GM19240 (cell line): Measurements from ENCODE around the gene AGBL4.

ENCODE experiments used
- DNase-seq: peaks from one replicate; pipeline ENCODE4 v3.0.0; 2011; ENCODE audit warnings: low spot score; ENCODE audit not compliant: insufficient read length

The AGBL4 gene

DNA sequence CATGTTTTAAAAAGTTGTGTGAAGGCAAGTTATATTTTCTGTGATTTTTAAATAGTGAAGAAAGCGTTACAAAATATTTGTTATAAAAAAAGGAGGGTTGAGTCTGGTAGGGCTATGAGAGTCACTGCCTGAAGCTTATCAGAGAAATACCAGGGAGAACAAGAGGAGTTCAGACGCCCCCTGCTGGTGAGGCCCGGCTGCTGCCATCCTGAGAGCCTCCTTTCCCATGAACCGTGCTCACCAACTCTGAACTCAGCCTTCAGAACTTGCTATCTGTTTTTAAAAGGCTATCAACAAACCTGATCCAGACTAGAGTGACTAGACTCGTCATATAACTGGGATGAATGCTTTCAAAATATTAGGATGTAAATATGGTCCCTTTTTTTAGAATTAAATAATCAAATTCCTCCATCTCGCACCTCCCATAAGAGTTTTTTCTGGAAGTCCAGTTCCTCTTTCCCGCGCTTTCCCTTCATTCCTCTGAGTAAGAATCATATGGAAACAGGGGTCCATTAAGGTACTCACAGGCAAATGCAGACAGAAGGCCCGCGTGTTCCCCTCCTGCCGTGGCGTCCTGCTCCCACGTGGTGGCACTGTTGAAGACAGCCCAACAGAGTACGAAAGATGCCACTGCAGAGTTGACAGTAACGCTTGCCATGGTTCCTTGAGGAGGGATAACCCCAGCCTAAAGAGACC lies 1525.5 kb downstream of the AGBL4 start:
- peak; percentile 11 for DNase-seq

DNA sequence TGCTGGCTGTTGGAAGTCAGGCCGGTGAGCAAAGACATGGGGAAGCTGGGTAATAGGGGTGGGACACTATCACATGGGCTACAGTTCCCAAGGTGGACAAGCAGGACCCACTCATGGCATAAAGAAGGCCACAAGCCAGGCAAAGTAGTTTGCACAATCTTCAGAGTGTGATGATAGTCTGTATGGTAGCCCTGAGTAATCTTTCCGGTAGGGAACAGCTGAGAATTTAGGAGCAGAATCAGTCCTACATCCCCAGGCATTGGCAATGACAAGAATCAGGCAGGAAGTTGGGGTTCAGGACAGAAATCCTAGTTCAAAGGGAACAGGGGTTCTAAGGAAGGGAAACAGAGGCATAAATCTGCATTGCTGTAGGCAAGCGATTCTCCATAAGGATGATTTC lies 1527.8 kb downstream of the AGBL4 start:
- no peak for DNase-seq

DNA sequence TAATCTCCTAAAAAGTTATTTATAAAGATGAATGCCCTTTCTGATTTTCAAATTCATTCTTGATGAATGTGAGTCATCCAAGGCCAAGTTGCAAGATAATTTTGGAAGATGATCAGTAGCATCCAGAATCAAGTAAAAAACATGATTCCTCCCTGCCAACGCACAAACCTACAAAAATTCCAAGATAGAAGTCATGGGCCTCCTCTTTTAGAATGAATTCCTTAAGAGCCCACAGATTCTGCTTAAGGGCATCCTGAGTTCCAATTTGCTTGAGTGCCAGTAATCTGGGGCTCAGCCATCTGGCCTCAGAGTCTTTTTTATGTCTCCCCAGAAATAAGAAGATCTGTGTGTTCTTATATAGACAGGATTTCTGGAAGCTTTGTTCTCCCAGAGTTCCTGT lies 1528.6 kb downstream of the AGBL4 start:
- no peak for DNase-seq

DNA sequence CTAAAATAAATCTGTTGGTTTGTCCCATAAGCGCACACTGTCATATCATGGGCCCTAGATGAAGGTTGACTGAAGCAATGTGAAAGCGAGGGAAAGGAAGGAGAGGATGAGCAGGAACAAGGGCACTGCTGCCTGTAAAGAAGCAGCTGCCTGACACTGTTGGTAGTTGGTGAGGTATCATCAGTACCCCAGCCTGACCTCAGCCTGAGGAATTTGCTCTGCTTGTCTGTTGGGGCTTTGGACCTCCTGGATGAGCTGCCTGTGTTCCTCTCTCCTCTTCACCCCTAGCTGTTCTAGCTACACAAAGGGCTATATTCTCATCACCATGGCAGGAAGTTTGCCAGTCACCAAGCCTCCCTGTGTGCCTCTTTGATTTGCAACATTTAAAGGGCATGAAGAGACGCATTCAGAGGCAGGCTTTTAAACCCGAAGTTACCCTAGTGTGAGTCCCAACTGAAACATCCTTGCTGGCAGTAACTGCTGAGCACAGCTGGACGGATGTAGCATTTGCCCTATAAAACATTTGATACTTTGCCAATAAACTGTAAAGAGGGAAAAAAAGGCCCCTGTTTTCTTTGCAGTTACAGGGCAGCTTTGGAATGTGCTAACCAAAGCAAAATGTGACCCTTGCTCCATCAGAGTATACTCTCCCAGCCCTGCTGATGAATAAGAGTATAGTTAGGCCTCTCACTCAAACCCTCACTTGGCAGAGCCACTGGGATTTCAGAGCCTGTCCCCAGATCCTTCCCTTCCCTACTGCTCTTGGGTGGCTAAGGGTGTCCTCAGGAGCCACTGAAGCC lies 1529.6 kb downstream of the AGBL4 start:
- DNase-seq, result no peak

DNA sequence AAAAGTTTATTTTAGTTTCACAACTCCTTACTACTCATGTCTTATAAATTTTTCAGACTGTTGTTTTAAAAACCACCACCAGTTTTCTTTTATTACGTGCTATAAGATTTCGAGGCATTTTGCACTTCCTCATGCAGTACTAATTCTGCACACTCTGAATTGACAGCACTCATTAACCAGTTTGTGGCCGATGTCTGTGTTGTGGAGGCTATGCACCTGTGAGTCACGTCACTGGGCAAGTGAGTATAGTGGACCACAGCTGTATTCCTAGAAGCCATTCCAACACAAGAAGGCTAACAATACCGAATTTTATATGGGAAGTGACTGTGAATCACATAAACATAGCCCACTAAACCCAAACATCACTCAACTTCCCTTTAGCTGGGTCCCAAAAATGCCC lies 1530.7 kb downstream of the AGBL4 start:
- no peak for DNase-seq

DNA sequence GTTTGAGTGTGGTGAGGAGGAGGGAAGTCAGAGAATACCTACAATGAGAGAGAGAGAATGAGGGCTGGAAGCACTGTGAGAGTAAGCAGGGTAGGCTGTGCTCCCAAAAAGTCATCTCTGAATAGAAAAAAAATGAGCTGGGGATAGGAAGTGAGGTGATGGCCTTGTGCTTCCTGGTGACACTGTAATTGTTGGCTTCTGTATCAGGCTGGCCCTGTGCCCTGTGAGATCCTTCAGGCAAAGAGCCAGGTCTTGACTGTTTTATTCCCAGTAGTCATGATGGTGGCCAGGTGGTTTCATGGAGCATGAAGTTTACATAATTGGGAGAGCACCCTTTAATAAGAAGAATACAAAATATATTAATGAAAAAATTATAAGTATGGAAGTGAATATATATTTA lies 1531.4 kb downstream of the AGBL4 start:
- no peak for DNase-seq

DNA sequence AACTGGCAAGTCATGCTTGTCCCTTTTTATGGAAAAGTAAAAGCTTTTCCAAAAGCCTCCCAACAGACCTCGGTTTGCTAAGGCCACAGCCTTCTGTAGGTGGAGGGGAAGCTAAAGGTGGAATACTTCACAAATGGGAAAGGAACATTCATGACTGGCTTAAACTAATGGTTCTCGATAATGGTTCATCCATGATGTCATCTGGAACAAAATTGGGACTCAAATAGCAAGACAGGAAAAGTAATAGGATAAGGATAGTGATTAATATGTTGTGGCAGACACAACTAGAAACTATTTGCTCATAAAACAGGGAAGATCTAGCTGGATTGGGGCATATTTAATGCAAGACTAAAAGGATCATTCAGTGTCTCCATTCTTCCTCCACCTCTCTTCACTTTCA lies 1535.0 kb downstream of the AGBL4 start:
- no peak for DNase-seq
